SHP77 treated with DMSO at 0.1 percent for 48 hours (cell line): ENCODE results near the gene SYPL1.

ENCODE experiments used
- DNase-seq: peaks from one replicate; lab custom pipeline; 2025; lab: John Stamatoyannopoulos, UW

SYPL1 gene

DNA sequence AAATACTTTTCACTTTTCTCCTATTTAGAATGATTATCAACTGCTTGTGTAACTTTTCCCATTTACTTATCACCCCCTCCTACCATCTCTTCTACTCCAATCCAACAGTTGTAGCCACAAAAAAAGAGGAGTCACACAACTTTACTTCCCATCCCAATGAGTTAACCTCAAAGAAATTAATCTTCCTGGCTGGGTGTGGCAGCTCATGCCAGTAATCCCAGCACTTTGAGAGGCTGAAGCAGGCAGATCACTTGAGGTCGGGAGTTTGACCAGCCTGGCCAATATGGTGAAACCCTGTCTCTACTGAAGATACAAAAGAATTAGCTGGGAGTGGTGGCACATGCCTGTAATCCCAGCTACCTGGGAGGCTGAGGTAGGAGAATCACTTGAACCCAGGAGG, 19.9 kb downstream of the SYPL1 start:
- DNase-seq = no peak

GRCh38 chr7:106089647-106090046, 22.5 kb downstream of the SYPL1 start:
- no peak for DNase-seq

DNA sequence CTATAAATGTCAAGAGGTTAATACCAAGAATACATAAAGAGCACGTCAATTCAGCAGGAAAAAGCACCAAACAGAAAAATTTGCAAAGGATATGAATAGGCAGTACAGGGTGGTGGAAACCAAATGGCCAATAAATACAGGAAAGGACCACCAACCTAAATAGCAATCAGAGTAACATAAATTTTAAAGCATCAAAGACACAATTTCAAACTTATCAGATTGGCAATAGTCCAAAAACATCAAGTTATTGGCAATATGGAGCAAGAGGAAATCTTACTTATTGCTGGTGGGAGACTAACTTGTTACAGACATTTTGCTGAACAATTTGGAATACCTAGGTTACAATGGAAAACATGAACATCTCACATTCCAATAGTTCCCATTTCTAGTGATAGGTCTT, 24.1 kb downstream of the SYPL1 start:
- DNase-seq = no peak

DNA sequence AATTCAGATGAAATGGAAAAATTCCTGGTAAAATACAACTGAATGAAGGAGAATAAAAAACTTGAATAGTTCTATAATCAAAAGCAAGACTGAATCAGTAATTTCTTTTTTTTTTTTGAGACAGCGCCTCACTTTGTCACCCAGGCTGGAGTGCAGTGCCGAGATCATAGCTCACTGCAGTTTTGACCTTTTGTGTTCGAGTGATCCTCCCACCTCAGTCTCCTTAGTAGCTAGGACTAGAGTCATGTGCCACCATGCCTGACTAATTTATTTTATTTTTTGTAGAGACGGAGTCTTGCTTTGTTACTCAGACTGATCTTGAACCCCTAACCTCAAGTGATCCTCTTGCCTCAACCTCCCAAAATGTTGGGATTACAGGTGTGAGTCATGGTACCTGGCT, 26.1 kb downstream of the SYPL1 start:
- no peak for DNase-seq

DNA sequence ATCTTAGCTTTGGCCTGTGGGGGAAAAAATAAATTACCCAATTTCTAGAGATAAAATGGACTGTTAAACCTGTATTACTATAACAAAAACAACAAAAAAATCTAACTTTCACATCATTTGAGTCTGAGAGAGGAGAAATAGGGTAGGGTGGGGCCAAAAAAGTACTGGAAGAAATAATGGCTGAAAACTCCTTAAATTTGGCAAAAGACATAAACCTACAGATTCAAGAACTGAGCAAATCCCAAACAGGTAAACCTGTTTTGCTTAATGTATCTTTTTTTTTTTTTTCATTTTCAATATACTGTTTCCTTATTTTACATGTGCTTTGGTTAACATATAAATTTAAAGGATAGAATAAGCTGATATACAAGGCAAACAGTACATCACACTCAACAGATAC, 27.1 kb downstream of the SYPL1 start:
- DNase-seq = no peak

DNA sequence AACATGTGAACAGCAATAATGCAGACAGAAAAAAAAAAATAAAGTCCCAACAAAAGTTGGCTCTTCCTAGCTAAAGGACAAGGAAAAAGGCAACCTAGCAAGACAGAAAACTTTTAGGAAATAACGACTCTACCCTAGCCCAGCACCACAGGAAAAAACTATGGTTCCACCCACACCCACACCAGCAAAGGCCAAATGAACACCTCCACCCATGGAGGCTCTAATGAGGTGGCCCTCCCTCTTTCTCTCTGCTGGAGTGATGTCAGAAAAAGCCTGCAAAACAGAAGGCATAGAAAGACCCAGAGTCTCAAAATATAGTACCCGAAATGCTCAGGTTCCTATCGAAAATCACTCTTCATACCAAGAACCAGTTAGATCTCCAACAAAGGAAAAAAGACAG, 28.4 kb downstream of the SYPL1 start:
- DNase-seq = no peak

DNA sequence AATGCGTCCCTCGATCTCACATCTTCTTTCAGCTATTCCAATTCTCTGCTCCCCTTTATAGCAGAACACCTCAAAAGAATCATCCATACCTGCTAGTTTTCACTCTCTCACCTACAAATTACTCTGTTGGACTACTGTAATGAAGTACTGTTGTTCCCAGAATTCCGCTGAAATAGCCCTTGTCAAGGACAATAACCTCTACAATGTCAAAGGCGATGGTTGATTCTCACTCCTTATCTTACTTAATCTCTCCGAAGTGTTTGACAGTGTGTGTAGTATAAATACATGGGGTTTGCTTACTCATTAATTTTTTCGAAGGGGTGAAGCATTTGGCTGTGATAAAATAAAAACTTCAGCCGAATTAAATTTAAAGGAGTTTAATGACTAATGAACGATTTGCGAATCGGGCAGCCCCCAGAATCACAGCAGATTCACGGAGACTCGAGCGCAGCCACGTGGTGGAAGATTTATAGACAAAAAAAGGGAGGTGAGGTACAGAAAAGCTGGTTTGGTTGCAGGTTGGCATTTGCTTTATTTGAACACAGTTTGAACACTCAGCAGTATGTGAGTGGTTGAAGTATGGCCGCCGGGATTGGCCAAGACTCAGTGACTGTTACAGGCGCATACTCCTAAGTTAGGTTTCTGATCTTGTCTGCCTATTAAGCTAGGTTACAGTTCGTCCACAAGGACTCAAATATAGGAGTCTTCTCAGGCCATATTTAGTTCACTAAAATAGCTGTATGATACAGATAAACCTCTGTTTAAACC, 29.8 kb downstream of the SYPL1 start:
- no peak for DNase-seq

GRCh38 chr7:106080300-106080987, 31.7 kb downstream of the SYPL1 start:
- no peak for DNase-seq

- no peak for DNase-seq
These were observed 35.6 kb downstream of the SYPL1 start for GRCh38 chr7:106076537-106076936.

GRCh38 chr7:106075937-106076336, 36.2 kb downstream of the SYPL1 start:
- DNase-seq = no peak

DNA sequence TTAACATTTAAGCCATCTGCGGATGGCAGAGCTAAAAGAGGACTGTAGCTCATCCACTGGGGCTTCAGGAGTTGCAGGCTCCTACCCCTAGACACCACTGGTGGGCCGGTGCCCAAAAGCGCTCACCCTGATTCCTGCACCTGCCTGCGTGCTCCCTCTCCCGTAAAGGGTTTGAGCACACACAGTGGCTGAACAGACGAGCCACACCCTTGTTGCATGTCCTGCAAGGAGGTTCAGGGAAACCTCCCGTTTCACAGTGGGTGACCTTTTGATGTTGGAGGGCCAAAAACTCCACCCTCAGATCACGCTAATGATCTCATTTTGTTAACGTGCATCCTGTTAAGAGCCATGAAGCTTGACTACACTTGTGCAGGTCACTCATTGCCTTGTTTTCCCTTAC, 37.9 kb downstream of the SYPL1 start:
- no peak for DNase-seq

DNA sequence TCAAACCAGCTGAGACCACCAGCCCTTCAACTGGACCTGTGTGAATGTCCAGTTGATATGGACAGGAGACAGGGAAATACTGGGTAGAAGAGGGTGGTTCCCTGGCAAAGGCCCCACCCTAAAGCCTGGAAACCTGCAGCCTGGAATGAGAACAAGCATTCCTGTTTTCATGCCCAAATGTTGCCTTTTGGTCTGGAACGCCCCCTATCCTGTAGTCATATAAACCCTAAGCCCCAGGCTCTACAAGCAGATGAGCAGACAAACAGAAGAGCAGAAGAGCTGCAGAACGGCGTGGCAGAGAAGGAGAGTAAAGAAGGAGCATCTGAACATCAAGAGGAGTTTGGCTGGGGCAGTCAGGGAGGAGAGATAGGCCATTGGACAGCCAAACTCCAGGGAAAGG, 38.4 kb downstream of the SYPL1 start:
- DNase-seq = no peak

GRCh38 chr7:106072715-106073091, 39.4 kb downstream of the SYPL1 start:
- DNase-seq = no peak

DNA sequence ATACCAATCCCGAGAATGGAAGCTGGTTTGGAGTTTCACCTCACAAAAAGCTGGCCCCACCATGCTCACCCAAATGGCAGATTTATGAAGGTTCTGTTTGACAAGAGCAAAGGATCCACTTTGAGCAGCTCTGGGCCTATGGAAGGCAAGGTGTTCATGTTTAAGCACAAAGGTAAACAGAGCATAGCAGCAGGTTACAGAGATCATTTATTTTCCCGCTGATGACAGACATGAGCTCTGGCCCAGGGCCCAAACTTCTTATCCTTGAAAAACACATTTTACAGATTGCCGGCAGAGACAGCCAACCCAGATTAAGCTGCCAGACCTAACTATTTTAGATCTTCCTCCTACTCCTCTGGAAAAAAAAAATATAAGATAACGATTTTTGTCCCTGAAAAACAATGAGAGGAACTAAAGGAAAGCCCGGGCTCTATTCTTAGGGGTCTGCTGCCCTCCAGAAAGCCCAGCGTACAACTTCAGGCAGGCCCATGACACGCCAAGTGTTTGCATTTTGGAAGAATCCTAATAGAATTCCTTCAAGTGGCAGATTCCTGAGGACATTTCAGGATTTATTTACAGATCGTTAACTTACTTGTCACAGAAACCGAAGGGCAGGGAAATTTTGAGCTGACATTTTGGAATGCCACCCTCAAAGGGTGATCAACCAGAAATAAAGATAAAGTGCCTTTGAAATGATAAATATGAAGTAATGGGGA, 40.0 kb downstream of the SYPL1 start:
- DNase-seq = peak; percentile 62

DNA sequence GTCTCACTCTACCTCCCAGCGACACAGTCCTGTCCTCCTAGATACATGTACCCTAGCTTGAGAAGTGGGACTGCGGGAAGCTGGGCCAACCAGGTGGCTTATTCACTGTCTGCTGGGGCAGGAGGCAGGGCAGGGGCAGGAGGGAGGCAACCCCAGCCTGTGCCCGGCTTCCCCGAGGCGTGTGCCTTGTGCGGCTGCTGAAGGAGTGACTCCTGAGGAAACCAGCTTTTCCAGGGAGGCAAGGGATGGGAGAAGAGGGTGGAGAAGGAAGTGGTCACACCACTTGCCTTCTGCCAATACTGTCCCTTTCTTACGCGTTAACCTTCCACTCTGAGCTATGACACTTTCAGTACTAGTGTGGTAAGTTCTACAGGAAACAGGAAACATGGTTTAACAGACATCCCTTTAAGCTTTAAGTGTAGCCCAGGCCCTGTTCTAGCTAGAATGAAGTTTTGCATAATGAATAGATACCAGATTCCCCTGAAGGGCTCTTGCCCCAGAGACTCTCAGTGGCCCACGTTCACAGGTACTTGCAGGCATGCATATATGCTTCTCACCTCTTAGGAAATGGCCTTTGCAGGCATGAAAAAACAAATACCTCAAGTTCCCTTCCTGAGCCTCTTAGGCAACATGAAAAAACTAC, 40.6 kb downstream of the SYPL1 start:
- DNase-seq = no peak

- no peak for DNase-seq
These were observed 41.4 kb downstream of the SYPL1 start for GRCh38 chr7:106070567-106071254.

GRCh38 chr7:106070201-106070551, 41.9 kb downstream of the SYPL1 start:
- peak; percentile 15 for DNase-seq

DNA sequence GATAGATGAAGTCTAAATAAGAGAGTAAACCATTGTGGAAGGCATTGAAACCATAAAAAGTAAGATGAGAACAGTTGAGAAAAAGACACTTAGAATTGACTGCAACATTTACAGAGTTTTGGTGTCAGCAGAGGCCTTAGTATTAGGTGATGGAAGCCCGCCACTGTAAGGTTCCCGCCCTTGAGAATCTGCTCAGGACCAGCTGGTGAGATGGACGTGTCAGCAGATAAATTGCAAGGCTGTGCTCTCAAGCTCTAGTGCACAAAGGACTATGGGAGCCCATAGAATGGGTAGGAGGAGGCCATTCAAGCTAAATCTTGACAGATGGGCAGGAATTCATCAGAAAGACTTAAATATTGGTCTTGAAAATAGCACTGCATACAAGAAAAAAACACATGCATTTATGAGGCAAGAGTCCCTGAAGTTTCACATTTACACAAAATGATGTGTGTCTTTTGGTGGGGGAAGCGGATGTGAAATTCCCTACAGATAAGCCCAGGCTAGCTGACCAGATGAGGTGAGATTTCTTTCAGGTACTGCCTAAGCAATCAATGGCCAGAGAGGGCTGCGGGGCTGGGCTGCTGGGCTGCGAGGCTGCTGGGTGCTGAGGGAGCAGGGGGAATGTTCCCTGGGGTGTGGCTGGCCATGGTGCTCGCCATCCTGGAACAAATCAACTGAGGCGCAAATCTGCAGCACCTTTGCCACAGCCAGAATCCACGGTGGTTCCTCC, 42.5 kb downstream of the SYPL1 start:
- no peak for DNase-seq

GRCh38 chr7:106068986-106069385, 43.1 kb downstream of the SYPL1 start:
- DNase-seq = no peak

- DNase-seq = no peak
These were observed 43.6 kb downstream of the SYPL1 start for GRCh38 chr7:106068538-106068961.

DNA sequence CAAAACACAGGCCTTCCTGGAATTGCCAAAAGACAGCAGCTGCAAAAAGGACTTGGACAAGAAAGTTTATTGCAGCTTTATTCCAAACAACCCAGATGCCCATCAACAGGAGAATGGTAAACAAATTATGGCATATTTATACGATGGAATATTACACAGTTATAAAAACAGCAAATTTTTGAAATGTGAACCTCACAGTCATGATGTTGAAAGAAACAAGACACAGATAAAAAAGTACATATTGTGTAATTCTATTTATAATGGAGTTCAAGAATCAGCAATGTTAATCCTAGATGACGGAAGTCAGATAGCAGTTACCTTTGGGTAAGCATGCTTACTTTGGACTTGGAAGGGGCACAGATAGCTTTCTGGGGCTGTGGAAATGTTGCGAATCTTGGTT, 44.4 kb downstream of the SYPL1 start:
- no peak for DNase-seq
